A549 treated with Mapracorat at 1 μM for 4 hours (cell line): Measurements from ENCODE around the gene NLGN1. TPM values are rescaled to one million over a fixed set of nuclear protein-coding genes. Genes with fewer than 3 reads are reported as not detected.

ENCODE experiments used
- total RNA-seq: library from RNA; stranded (reverse); fragments of 200-300 nt; extraction: Qiagen RNA extraction; gene quantifications from 5 replicates; pipeline ENCODE4 v1.2.3, GENCODE V29; 2022

NLGN1 gene
- not detected in 5 replicates for total RNA-seq

GRCh38 chr3:173397161-173398110 is at the start of gene NLGN1:
TSS of gene NLGN1 (plus strand) at chr3:173397744.

